Measurements from ENCODE around the gene RPAP3.

- TF ChIP-seq CTCF (IDR thresholded peaks at IDR 0.05) (no peak), POLR2A (IDR thresholded peaks at IDR 0.05) (no peak)
Observed at GRCh38 chr12:47752552-47752951, 46.7 kb upstream of the RPAP3 start.
